Measurements from ENCODE around the gene SRRM4.

Gene SRRM4

GRCh38 chr12:119115296-119115905 lies 134.1 kb downstream of the SRRM4 start:
- intact Hi-C loops (cut with DNase I; ENCODE audit: low total_unique reads): loop anchor here (2.0 kb wide), 1 partner anchor 297 kb away; no protein-coding TSS in a partner anchor
- no peak for DNase-seq
- no peaks in the 10 kb centered on the region for H3K36me3 ChIP-seq
- H3K27ac ChIP-seq: no peak overlapping the region
- peak; percentile 88 to 93 for TF ChIP-seq CTCF (IDR thresholded peaks at IDR 0.05)
- peaks cover 0 to 3% (median 0%) of the 10 kb centered on the region in 4 donors for H3K4me1 ChIP-seq
- peaks cover 0 to 16% of the 10 kb centered on the region in 2 donors for H3K27me3 ChIP-seq
- no peaks in the 10 kb centered on the region for H3K9me3 ChIP-seq
- no peak overlapping the region for H3K4me3 ChIP-seq

- intact Hi-C loops (cut with DNase I; ENCODE audit: low total_unique reads): no loop called here
- Histone ChIP-seq H3K4me1 (peaks cover 0 to 3% (median 0%) of the 10 kb centered on the region in 4 donors), H3K27me3 (peaks cover 0 to 6% of the 10 kb centered on the region in 2 donors), H3K4me3 (no peak overlapping the region), H3K27ac (no peak overlapping the region), H3K9me3 (no peaks in the 10 kb centered on the region), H3K36me3 (no peaks in the 10 kb centered on the region)
- no peak for TF ChIP-seq CTCF (IDR thresholded peaks at IDR 0.05)
- DNase-seq: no peak
These were observed 136.6 kb downstream of the SRRM4 start for GRCh38 chr12:119117936-119118335.

GRCh38 chr12:119118625-119119024 lies 137.3 kb downstream of the SRRM4 start:
- no peak for TF ChIP-seq CTCF (IDR thresholded peaks at IDR 0.05)
- intact Hi-C loops (cut with DNase I; ENCODE audit: low total_unique reads): no loop called here
- Histone ChIP-seq H3K4me1 (peaks cover 0 to 3% (median 0%) of the 10 kb centered on the region in 4 donors), H3K27ac (no peak overlapping the region), H3K36me3 (no peaks in the 10 kb centered on the region), H3K27me3 (peaks cover 0 to 6% of the 10 kb centered on the region in 2 donors), H3K9me3 (no peaks in the 10 kb centered on the region), H3K4me3 (no peak overlapping the region)
- no peak for DNase-seq

GRCh38 chr12:119122047-119122446 lies 140.7 kb downstream of the SRRM4 start:
- no peaks in the 10 kb centered on the region for H3K36me3 ChIP-seq
- TF ChIP-seq CTCF (IDR thresholded peaks at IDR 0.05): no peak
- no peak for DNase-seq
- H3K4me1 ChIP-seq: no peaks in the 10 kb centered on the region
- peaks cover 0 to 3% of the 10 kb centered on the region in 2 donors for H3K27me3 ChIP-seq
- no peak overlapping the region for H3K27ac ChIP-seq
- no peak overlapping the region for H3K4me3 ChIP-seq
- no peaks in the 10 kb centered on the region for H3K9me3 ChIP-seq
- intact Hi-C loops (cut with DNase I; ENCODE audit: low total_unique reads): no loop called here

GRCh38 chr12:119122751-119123150 lies 141.4 kb downstream of the SRRM4 start:
- Histone ChIP-seq H3K27me3 (peaks cover 0 to 3% of the 10 kb centered on the region in 2 donors), H3K4me1 (no peaks in the 10 kb centered on the region), H3K36me3 (no peaks in the 10 kb centered on the region), H3K9me3 (no peaks in the 10 kb centered on the region), H3K27ac (no peak overlapping the region), H3K4me3 (no peak overlapping the region)
- intact Hi-C loops (cut with DNase I; ENCODE audit: low total_unique reads): no loop called here
- TF ChIP-seq CTCF (IDR thresholded peaks at IDR 0.05): no peak
- DNase-seq: no peak

Measured in tibial artery (tissue), 4 donors.